GM12892 (cell line): Measurements from ENCODE around the gene ZNF747.

ENCODE experiments used
- POLR2A ChIP-seq: IDR thresholded peaks from 2 replicates; pipeline ENCODE4 v1.6.1; 2011; ENCODE audit warnings: low read depth, low read length, control low read depth
- TAF1 ChIP-seq: IDR thresholded peaks from 2 replicates; pipeline ENCODE4 v1.6.1; 2011; ENCODE audit warnings: low read depth, mild to moderate bottlenecking, control low read depth, low read length, borderline replicate concordance

DNA sequence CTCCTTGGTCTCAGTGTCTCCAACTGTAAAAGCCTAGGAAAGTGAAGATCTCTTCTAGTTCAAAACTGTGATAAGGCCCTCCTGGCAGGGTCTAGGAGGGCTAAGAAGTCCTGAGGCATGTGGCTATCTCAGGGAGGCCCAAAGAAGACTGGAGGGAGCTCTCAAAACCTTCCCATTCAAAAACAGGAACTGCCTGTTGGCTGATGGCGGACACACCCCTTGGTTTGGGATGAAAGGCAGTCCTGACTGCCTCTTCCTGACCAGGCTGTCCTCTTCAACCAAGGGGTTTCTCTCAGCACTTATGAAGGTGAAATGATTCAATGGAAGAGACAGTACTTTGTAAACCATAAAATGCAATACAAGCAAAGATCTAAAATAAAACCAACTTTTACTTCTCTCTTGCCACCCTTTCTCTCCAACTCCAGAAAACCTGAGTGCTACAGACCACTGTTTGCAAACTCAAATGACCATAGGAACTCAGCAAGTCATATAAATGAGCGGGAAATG lies 18.8 kb upstream of the ZNF747 start:
- TF ChIP-seq TAF1 (no peak), POLR2A (no peak)
